ENCODE measurements around the gene SEL1L. TPM values are rescaled to one million over a fixed set of nuclear protein-coding genes. Genes with fewer than 3 reads are reported as not detected.
"Not testable (repeated sequence)": the region's sequence is repeated elsewhere in the genome, so short reads cannot be mapped to it uniquely, and the experiment has no call there.

The SEL1L gene
- total RNA-seq, 3 donors from 2014 or later, result 53.7 to 84.3 (median 65.9) TPM

DNA sequence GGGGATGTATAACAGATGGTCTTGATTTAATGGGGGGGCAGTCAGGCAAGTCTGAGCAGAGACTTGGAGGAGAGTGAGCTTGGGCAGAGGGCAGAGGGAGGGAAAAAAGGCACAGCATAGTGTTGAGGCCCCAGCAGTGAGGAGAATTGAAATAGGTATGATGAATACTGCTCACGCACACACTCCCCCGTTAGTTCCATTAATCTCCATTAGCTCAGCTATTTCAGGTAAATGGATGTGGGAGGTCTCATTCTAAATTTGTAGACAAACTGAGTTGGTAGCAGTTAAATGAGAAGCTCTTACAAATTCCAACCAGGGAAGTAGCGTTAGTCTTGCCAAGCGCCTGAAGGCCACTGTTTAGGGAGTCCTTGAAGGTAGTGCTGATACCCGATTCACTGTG lies 66.8 kb downstream of the SEL1L start:
- intact Hi-C loops (cut with DNase I; ENCODE audit: low total_unique reads), result no loop called here
- Histone ChIP-seq H3K4me3 (no peak overlapping the region), H3K4me1 (no peaks in the 10 kb centered on the region), H3K27ac (no peak overlapping the region), H3K36me3 (no peaks in the 10 kb centered on the region), H3K9me3 (no peaks in the 10 kb centered on the region), H3K27me3 (no peaks in the 10 kb centered on the region)
- TF ChIP-seq POLR2A (IDR thresholded peaks at IDR 0.05) (no peak), POLR2AphosphoS5 (IDR thresholded peaks at IDR 0.05) (no peak)
- TF ChIP-seq, protein P1, sequence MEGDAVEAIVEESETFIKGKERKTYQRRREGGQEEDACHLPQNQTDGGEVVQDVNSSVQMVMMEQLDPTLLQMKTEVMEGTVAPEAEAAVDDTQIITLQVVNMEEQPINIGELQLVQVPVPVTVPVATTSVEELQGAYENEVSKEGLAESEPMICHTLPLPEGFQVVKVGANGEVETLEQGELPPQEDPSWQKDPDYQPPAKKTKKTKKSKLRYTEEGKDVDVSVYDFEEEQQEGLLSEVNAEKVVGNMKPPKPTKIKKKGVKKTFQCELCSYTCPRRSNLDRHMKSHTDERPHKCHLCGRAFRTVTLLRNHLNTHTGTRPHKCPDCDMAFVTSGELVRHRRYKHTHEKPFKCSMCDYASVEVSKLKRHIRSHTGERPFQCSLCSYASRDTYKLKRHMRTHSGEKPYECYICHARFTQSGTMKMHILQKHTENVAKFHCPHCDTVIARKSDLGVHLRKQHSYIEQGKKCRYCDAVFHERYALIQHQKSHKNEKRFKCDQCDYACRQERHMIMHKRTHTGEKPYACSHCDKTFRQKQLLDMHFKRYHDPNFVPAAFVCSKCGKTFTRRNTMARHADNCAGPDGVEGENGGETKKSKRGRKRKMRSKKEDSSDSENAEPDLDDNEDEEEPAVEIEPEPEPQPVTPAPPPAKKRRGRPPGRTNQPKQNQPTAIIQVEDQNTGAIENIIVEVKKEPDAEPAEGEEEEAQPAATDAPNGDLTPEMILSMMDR (IDR thresholded peaks at IDR 0.05), result no peak
- DNase-seq (ENCODE audit: low spot score in 2 of 2), result no peak

DNA sequence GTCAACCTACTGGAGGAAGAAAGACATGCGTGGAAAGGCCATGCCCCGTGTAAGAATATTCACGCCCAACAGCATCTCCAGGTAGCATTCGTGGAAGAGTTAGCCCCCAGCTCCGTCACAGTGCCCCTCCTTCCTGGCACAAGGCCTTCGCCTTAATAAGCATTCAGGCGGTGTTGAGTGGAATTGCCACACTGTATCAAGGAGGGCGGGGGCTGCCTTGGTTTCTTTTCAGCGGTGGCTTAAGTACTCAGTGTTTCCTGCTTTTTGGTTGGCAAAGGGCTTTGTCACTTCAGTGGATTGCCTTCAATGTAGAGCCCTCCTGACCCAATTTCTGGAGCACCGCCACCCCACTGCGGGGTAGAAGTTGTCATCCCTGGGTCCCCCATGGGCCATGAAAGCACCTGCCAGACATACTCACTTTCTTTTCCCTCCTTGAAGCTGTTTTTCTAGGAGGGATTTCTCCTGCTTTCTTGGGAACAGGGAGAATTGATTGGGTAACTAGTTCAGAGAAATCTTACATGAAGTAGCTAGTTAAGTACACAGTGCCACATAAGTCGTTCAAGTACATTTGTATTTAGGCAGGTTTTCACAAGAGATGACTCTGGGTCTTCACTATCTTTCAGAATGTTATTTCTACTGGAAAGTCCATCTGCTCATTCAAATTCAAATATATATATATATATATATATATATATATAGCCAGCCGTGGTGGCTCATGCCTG lies 68.0 kb downstream of the SEL1L start:
- TF ChIP-seq POLR2A (IDR thresholded peaks at IDR 0.05), result no peak
- no peak for TF ChIP-seq POLR2AphosphoS5 (IDR thresholded peaks at IDR 0.05)
- TF ChIP-seq, protein P1 (IDR thresholded peaks at IDR 0.05), result no peak
- Histone ChIP-seq H3K27me3 (no peaks in the 10 kb centered on the region), H3K27ac (no peak overlapping the region), H3K36me3 (no peaks in the 10 kb centered on the region), H3K4me3 (no peak overlapping the region), H3K9me3 (no peaks in the 10 kb centered on the region), H3K4me1 (no peaks in the 10 kb centered on the region)
- no peak for DNase-seq (ENCODE audit: low spot score in 2 of 2)
- intact Hi-C loops (cut with DNase I; ENCODE audit: low total_unique reads), result no loop called here

DNA sequence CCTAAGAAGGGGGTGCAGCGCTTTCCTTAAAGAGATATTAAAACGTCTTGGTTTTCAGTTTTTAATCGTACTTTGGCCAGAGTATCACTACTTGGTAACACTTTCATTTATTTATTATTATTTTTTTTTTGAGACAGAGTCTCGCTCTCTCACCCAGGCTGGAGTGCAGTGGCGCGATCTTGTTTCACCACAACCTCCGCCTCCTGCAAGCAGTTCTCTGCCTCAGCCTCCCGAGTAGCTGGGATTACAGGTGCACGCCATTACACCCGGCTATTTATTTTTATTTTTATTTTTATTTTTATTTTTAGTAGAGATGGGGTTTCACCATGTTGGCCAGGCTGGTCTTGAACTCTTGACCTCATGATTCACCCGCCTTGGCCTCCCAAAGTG lies 68.7 kb downstream of the SEL1L start:
- peak overlapping the region in 1 of 2 donors; percentile 17 for H3K27ac ChIP-seq
- H3K9me3 ChIP-seq; H3K4me1 ChIP-seq; H3K27me3 ChIP-seq; DNase-seq (ENCODE audit: low spot score in 2 of 2); H3K36me3 ChIP-seq; intact Hi-C loops (cut with DNase I; ENCODE audit: low total_unique reads): not testable (repeated sequence)
- H3K4me3 ChIP-seq, result peak overlapping the region; percentile 37 to 59 (median 48)

DNA sequence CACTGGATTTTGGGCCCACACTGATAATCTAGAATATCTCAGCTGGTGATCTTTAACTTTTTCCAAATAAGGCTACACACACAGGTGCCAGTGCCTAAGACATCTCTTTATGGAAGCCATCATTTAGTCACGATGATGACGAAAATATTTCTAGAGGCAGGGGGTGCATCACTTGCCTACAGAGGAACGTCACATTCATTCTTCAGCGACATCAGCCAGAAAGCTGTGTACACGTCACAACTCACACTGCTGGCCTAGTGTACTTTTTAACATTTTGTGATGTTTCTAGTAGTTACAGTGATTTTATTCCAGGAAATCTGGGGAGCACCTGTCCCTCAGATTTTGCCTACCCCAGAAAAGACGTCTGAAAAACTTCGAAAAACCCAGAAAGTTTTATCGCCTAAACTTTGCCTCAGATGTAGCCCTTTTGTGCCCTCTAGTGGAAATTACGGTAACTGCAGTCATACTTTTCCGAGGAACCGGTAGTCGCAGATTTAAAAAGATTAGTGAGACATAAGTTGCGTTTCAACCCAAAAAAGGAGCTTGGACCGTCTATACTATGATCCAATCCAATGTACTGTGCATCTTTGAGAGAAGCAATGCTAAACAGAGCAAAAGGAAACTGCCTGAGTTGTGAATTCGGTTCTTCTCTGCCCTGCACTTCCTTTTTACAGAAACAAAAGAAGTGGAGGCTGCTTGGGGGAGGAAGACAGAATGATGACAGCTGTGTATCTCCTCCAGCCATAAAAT lies 69.2 kb downstream of the SEL1L start:
- no peak for DNase-seq (ENCODE audit: low spot score in 2 of 2)
- no peaks in the 10 kb centered on the region for H3K9me3 ChIP-seq
- no peaks in the 10 kb centered on the region for H3K36me3 ChIP-seq
- TF ChIP-seq POLR2AphosphoS5 (IDR thresholded peaks at IDR 0.05), result no peak
- TF ChIP-seq POLR2A (IDR thresholded peaks at IDR 0.05), result no peak
- TF ChIP-seq, protein P1 (IDR thresholded peaks at IDR 0.05), result peak; percentile 90 to 92 (median 91)
- no peaks in the 10 kb centered on the region for H3K27me3 ChIP-seq
- peak overlapping the region; percentile 37 to 59 (median 48) for H3K4me3 ChIP-seq
- H3K4me1 ChIP-seq, result no peaks in the 10 kb centered on the region
- peak overlapping the region in 1 of 2 donors; percentile 17 for H3K27ac ChIP-seq
- intact Hi-C loops (cut with DNase I; ENCODE audit: low total_unique reads), result no loop called here

DNA sequence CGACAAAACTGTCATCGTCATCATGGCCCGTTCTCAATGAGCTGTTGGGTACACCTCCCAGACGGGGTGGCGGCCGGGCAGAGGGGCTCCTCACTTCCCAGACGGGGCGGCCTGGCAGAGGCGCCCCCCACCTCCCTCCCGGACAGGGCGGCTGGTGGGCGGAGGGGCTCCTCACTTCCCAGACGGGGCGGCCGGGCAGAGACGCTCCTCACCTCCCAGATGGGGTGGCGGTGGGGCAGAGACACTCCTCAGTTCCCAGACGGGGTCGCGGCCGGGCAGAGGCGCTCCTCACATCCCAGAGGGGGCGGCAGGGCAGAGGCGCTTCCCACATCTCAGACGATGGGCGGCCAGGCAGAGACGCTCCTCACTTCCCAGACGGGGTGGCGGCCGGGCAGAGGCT lies 71.3 kb downstream of the SEL1L start:
- H3K36me3 ChIP-seq; intact Hi-C loops (cut with DNase I; ENCODE audit: low total_unique reads): not testable (repeated sequence)

DNA sequence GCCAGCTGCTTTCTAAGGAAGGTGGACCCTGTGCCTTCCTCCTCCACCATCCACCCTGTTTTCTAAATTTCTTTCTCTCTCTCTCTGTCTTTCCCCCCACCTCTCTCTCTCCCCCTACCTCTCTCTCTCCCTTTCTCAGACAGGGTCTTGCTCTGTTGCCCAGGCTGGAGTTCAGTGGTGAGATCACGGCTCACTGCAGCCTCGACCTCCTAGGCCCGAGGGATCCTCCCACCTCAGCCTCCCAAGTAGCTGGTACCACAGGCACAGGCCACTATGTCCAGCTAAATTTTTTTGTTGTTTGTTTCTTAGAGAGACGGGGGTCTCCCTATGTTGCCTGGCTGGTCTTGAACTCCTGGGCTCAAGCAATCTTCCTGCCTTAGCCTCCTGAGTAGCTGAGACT lies 73.7 kb downstream of the SEL1L start:
- H3K4me3 ChIP-seq, result no peak overlapping the region
- H3K27ac ChIP-seq, result no peak overlapping the region
- no peaks in the 10 kb centered on the region for H3K27me3 ChIP-seq
- no peak for DNase-seq (ENCODE audit: low spot score in 2 of 2)
- TF ChIP-seq, protein P1 (IDR thresholded peaks at IDR 0.05), result no peak
- TF ChIP-seq POLR2AphosphoS5 (IDR thresholded peaks at IDR 0.05) (no peak), POLR2A (IDR thresholded peaks at IDR 0.05) (no peak)
- no peaks in the 10 kb centered on the region for H3K36me3 ChIP-seq
- no peaks in the 10 kb centered on the region for H3K4me1 ChIP-seq
- no peaks in the 10 kb centered on the region for H3K9me3 ChIP-seq
- intact Hi-C loops (cut with DNase I; ENCODE audit: low total_unique reads), result no loop called here

More for the DNA sequence above, 71.3 kb downstream of the SEL1L start:
- not testable (repeated sequence) for H3K4me1 ChIP-seq; H3K4me3 ChIP-seq; H3K9me3 ChIP-seq; H3K27ac ChIP-seq; DNase-seq (ENCODE audit: low spot score in 2 of 2); H3K27me3 ChIP-seq
